Measurements from ENCODE around the gene CHRNB1. TPM values are rescaled to one million over a fixed set of nuclear protein-coding genes. Genes with fewer than 3 reads are reported as not detected.

CHRNB1 gene
- total RNA-seq, 4 donors from 2014 or later, result 5.0 to 12.8 (median 8.1) TPM

- H3K27ac ChIP-seq (replicated peaks in 1 of 4), result peak overlapping the region; percentile 100
- H3K9me3 ChIP-seq, result no peaks in the 10 kb centered on the region
- H3K27me3 ChIP-seq, result no peaks in the 10 kb centered on the region
- 28% methylated on average over 3 of the region's 3 CpGs for WGBS
- H3K4me3 ChIP-seq, result peak overlapping the region in 2 of 4 donors; percentile 5 to 14
- intact Hi-C loops (cut with DNase I), result no loop called here
- H3K36me3 ChIP-seq, result no peaks in the 10 kb centered on the region
- DNase-seq (ENCODE audit: extremely low spot score), result no peak
- peaks cover 63 to 88% (median 85%) of the 10 kb centered on the region in 4 donors for H3K4me1 ChIP-seq
- no peak for TF ChIP-seq POLR2A (IDR thresholded peaks at IDR 0.05; ENCODE audit: low read depth)
- TF ChIP-seq CTCF (IDR thresholded peaks at IDR 0.05), result no peak
- TF ChIP-seq EP300 (IDR thresholded peaks at IDR 0.05), result no peak
- TF ChIP-seq POLR2AphosphoS5 (IDR thresholded peaks at IDR 0.05), result no peak
Measured at GRCh38 chr17:7476494-7476893, 31.6 kb downstream of the CHRNB1 start.

DNA sequence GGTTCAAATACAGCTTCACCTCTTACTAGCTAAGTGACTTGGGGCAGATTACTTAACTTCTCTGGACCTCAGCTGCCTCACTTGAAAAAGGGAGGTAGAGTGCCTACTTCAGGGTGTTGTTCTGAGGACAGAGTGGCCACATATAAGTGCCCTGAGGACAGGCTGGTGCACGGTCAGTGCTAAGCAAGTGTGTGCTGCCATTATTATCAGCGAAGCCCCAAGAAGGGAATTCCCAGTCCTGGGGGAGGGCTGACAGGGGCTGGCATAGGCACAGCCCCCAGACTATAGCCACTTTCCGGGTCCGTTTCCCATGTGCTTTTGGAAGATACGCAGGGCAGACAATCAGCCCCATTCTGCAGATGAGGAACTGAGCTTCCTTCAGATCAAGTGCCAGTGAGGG lies 32.1 kb downstream of the CHRNB1 start:
- Histone ChIP-seq H3K27ac (replicated peaks in 1 of 4) (peak overlapping the region; percentile 100), H3K4me1 (peaks cover 65 to 88% (median 85%) of the 10 kb centered on the region in 4 donors), H3K4me3 (peak overlapping the region; percentile 96 to 100 (median 100)), H3K36me3 (no peaks in the 10 kb centered on the region), H3K27me3 (no peaks in the 10 kb centered on the region), H3K9me3 (no peaks in the 10 kb centered on the region)
- intact Hi-C loops (cut with DNase I), result no loop called here
- TF ChIP-seq CTCF (IDR thresholded peaks at IDR 0.05) (no peak), EP300 (IDR thresholded peaks at IDR 0.05) (no peak), POLR2A (IDR thresholded peaks at IDR 0.05; ENCODE audit: low read depth) (no peak), POLR2AphosphoS5 (IDR thresholded peaks at IDR 0.05) (no peak)
- WGBS, result 71% methylated on average over 5 of the region's 5 CpGs
- DNase-seq (ENCODE audit: extremely low spot score), result no peak

- H3K4me1 ChIP-seq, result peaks cover 60 to 88% (median 85%) of the 10 kb centered on the region in 4 donors
- intact Hi-C loops (cut with DNase I), result no loop called here
- no peak for DNase-seq (ENCODE audit: extremely low spot score)
Measured at GRCh38 chr17:7477392-7478275, 32.8 kb downstream of the CHRNB1 start.

DNA sequence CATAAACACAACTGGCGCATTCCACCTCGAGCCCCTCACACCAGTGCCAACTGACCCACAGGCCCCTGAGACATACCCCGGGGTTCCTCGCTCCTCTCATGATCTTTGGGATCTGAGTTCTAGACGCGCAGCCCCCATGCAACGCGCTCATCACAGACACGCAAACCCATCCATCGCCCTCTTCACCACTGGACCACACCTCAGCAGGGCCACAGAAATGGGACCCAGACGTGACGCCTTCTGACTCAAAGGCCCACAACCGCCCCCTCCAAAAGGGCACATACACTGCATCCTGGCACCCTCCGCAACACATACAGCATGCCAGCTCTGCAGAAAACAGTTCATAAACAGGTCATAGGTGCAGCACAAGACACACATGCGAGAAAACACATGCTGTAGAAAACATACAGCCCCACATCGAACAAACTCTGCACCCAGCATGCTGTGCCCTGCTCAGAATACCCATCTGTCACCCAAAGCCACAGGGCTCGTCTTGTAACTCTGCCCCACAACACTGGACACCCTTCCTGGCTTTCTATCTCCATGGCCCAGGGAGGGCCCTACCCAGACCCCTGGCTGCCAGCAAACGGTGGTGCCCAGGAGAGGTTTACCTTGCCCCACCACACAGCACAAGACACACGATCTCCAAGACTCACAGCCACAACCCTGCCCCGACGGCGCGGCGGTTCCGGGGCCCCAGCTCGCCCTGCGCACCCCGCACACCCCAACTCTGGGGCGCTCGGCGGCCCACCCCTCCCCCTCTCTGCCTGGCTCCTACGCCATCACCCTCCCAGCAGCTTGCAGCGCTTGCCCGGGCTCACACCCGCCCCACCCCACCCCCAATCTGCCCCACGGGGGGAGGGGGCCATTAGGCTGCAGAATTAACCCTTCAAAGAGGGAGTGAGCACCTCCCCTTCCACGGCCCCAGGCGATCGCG lies 33.7 kb downstream of the CHRNB1 start:
- no peak for DNase-seq (ENCODE audit: extremely low spot score)

More at GRCh38 chr17:7477392-7478275, 32.8 kb downstream of the CHRNB1 start:
- Histone ChIP-seq H3K9me3 (no peaks in the 10 kb centered on the region), H3K36me3 (no peaks in the 10 kb centered on the region), H3K27me3 (no peaks in the 10 kb centered on the region), H3K27ac (replicated peaks in 1 of 4) (peak overlapping the region; percentile 100), H3K4me3 (peak overlapping the region; percentile 96 to 100 (median 100))
- WGBS, result 9% methylated on average over 25 of the region's 26 CpGs
- TF ChIP-seq EP300 (IDR thresholded peaks at IDR 0.05) (no peak), POLR2AphosphoS5 (IDR thresholded peaks at IDR 0.05) (peak; percentile 66 to 70)

More for the DNA sequence above, 33.7 kb downstream of the CHRNB1 start:
- Histone ChIP-seq H3K27me3 (no peaks in the 10 kb centered on the region), H3K9me3 (no peaks in the 10 kb centered on the region), H3K27ac (replicated peaks in 1 of 4) (peak overlapping the region; percentile 100), H3K4me3 (peak overlapping the region; percentile 96 to 100 (median 100)), H3K4me1 (peaks cover 67 to 88% (median 85%) of the 10 kb centered on the region in 4 donors), H3K36me3 (no peaks in the 10 kb centered on the region)
- intact Hi-C loops (cut with DNase I), result no loop called here
- WGBS, result 38% methylated on average over 15 of the region's 40 CpGs
- no peak for TF ChIP-seq CTCF (IDR thresholded peaks at IDR 0.05)
- TF ChIP-seq POLR2AphosphoS5 (IDR thresholded peaks at IDR 0.05), result no peak
- TF ChIP-seq POLR2A (IDR thresholded peaks at IDR 0.05; ENCODE audit: low read depth), result no peak
- TF ChIP-seq EP300 (IDR thresholded peaks at IDR 0.05), result no peak

Data from esophagus muscularis mucosa (tissue), 4 donors.